ENCODE data around the gene NEDD4L. TPM values are rescaled to one million over a fixed set of nuclear protein-coding genes. Genes with fewer than 3 reads are reported as not detected.

NEDD4L gene
- total and polyA plus RNA-seq, 4 donors: 10.2 to 20.3 (median 13.2) TPM

GRCh38 chr18:58409802-58410445 is 365.9 kb downstream of the NEDD4L start:
- TF ChIP-seq SP1 (IDR thresholded peaks at IDR 0.05): peak; percentile 28
- no peak for TF ChIP-seq NR2F2 (IDR thresholded peaks at IDR 0.05)
- TF ChIP-seq MAX (IDR thresholded peaks at IDR 0.05): no peak
- TF ChIP-seq JUND (IDR thresholded peaks at IDR 0.05): no peak
- TF ChIP-seq YY1 (IDR thresholded peaks at IDR 0.05): no peak
- TF ChIP-seq HNF4A (conservative IDR thresholded peaks at IDR 0.05): no peak
- TF ChIP-seq REST (IDR thresholded peaks at IDR 0.05): no peak
- no peak for TF ChIP-seq TAF1 (conservative IDR thresholded peaks at IDR 0.05)
- no peak for TF ChIP-seq HNF4G (IDR thresholded peaks at IDR 0.05)
- TF ChIP-seq FOXA2 (IDR thresholded peaks at IDR 0.05): no peak
- no peak for TF ChIP-seq RAD21 (IDR thresholded peaks at IDR 0.05)
- peak in 1 of 2 donors; percentile 26 for TF ChIP-seq RXRA (IDR thresholded peaks at IDR 0.05)
- no peak for TF ChIP-seq GABPA (IDR thresholded peaks at IDR 0.05 in 1 of 2, conservative IDR thresholded peaks at IDR 0.05 in 1 of 2)
- Histone ChIP-seq H3K36me3 (ENCODE audit: control insufficient read depth in 4 of 4, insufficient read depth in 3 of 4, low read depth in 1 of 4, low read length in 3 of 4) (no peaks in the 10 kb centered on the region), H3K4me3 (ENCODE audit: low read depth in 1 of 3, low read length in 3 of 3) (no peak overlapping the region), H3K9ac (ENCODE audit: low read depth in 1 of 2, low read length in 2 of 2) (no peak overlapping the region), H3K27me3 (ENCODE audit: control insufficient read depth in 4 of 4, insufficient read depth in 4 of 4, low read length in 3 of 4) (no peaks in the 10 kb centered on the region), H3K4me1 (ENCODE audit: control insufficient read depth in 4 of 4, insufficient read depth in 4 of 4, low read length in 3 of 4) (peaks cover 8 to 90% (median 63%) of the 10 kb centered on the region in 4 donors), H3K9me3 (ENCODE audit: control insufficient read depth in 4 of 4, low read length in 3 of 4) (no peaks in the 10 kb centered on the region), H3K27ac (ENCODE audit: low read depth in 1 of 2, low read length in 2 of 2) (peak overlapping the region; percentile 88 to 93)
- no peak for DNase-seq (ENCODE audit: low spot score)
- 91% methylated on average over 5 of the region's 5 CpGs for WGBS

- H3K4me1 ChIP-seq (ENCODE audit: control insufficient read depth in 4 of 4, insufficient read depth in 4 of 4, low read length in 3 of 4): peaks cover 11 to 89% (median 64%) of the 10 kb centered on the region in 4 donors
- no peaks in the 10 kb centered on the region for H3K27me3 ChIP-seq (ENCODE audit: control insufficient read depth in 4 of 4, insufficient read depth in 4 of 4, low read length in 3 of 4)
- no peaks in the 10 kb centered on the region for H3K36me3 ChIP-seq (ENCODE audit: control insufficient read depth in 4 of 4, insufficient read depth in 3 of 4, low read depth in 1 of 4, low read length in 3 of 4)
- TF ChIP-seq FOXA1 (IDR thresholded peaks at IDR 0.05): no peak
- no peak for TF ChIP-seq NR2F2 (IDR thresholded peaks at IDR 0.05)
- TF ChIP-seq RAD21 (IDR thresholded peaks at IDR 0.05): no peak
- no peak for TF ChIP-seq HNF4A (conservative IDR thresholded peaks at IDR 0.05)
- TF ChIP-seq HNF4G (IDR thresholded peaks at IDR 0.05): no peak
- TF ChIP-seq YY1 (IDR thresholded peaks at IDR 0.05): no peak
- no peak for TF ChIP-seq TAF1 (conservative IDR thresholded peaks at IDR 0.05)
- TF ChIP-seq EGR1 (IDR thresholded peaks at IDR 0.05; ENCODE audit: low read depth in 2 of 2): no peak
- no peak for TF ChIP-seq REST (IDR thresholded peaks at IDR 0.05)
- TF ChIP-seq MAX (IDR thresholded peaks at IDR 0.05): no peak
- no peak for TF ChIP-seq GABPA (IDR thresholded peaks at IDR 0.05 in 1 of 2, conservative IDR thresholded peaks at IDR 0.05 in 1 of 2)
- TF ChIP-seq CTCF (IDR thresholded peaks at IDR 0.05; ENCODE audit: low read depth, low read length, missing input control): no peak
- TF ChIP-seq FOXA2 (IDR thresholded peaks at IDR 0.05): no peak
- TF ChIP-seq ZBTB33 (IDR thresholded peaks at IDR 0.05): no peak
- no peaks in the 10 kb centered on the region for H3K9me3 ChIP-seq (ENCODE audit: control insufficient read depth in 4 of 4, low read length in 3 of 4)
- peak overlapping the region; percentile 88 to 93 for H3K27ac ChIP-seq (ENCODE audit: low read depth in 1 of 2, low read length in 2 of 2)
- 84% methylated on average over 7 of the region's 7 CpGs for WGBS
- H3K4me3 ChIP-seq (ENCODE audit: low read depth in 1 of 3, low read length in 3 of 3): no peak overlapping the region
- no peak overlapping the region for H3K9ac ChIP-seq (ENCODE audit: low read depth in 1 of 2, low read length in 2 of 2)
- DNase-seq (ENCODE audit: low spot score): no peak
Measured at GRCh38 chr18:58411323-58411722, 367.3 kb downstream of the NEDD4L start.

All from liver (tissue), 9 donors.